HL-60 (cell line): ENCODE measurements around the gene ATF7IP.

ENCODE experiments used
- POLR2AphosphoS5 ChIP-seq: IDR thresholded peaks from 2 replicates; pipeline ENCODE4 v1.6.1; 2012; ENCODE audit warnings: low read depth
- TF ChIP-seq, protein P1 (sequence below): IDR thresholded peaks from one replicate; pipeline ENCODE4 v1.5.1; 2011; ENCODE audit warnings: low read length, control low read depth, inconsistent platforms; ENCODE audit not compliant: insufficient read depth

- TF ChIP-seq, protein P1, sequence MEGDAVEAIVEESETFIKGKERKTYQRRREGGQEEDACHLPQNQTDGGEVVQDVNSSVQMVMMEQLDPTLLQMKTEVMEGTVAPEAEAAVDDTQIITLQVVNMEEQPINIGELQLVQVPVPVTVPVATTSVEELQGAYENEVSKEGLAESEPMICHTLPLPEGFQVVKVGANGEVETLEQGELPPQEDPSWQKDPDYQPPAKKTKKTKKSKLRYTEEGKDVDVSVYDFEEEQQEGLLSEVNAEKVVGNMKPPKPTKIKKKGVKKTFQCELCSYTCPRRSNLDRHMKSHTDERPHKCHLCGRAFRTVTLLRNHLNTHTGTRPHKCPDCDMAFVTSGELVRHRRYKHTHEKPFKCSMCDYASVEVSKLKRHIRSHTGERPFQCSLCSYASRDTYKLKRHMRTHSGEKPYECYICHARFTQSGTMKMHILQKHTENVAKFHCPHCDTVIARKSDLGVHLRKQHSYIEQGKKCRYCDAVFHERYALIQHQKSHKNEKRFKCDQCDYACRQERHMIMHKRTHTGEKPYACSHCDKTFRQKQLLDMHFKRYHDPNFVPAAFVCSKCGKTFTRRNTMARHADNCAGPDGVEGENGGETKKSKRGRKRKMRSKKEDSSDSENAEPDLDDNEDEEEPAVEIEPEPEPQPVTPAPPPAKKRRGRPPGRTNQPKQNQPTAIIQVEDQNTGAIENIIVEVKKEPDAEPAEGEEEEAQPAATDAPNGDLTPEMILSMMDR = no peak
- no peak for TF ChIP-seq POLR2AphosphoS5
Observed at GRCh38 chr12:14340371-14340770, 25.1 kb upstream of the ATF7IP start.
